H1 (cell line): Measurements from ENCODE around the gene ALPP.

Experiments
- BCL11A ChIP-seq, 2 experiments: IDR thresholded peaks; one replicate each; pipeline ENCODE4 v1.6.1; 2011; ENCODE audit warnings: low read depth in 2 of 2, low read length in 2 of 2, mild to moderate bottlenecking in 2 of 2
- CHD2 ChIP-seq: IDR thresholded peaks from 2 replicates; pipeline ENCODE4 v1.6.1; 2012; ENCODE audit warnings: low read length, improper control_type of control experiment
- JUND ChIP-seq: IDR thresholded peaks from 2 replicates; pipeline ENCODE4 v1.6.1; 2011; ENCODE audit warnings: mild to moderate bottlenecking, improper control_type of control experiment, low read length
- NRF1 ChIP-seq: IDR thresholded peaks from 2 replicates; pipeline ENCODE4 v1.6.1; 2011; ENCODE audit warnings: mild to moderate bottlenecking, low read depth, low read length, improper control_type of control experiment
- POLR2A ChIP-seq, 2 experiments: IDR thresholded peaks; 1 replicate in 1 of 2; 2 replicates in 1 of 2; pipeline ENCODE4 v1.6.1; 2011; ENCODE audit warnings: low read depth in 2 of 2, low read length in 2 of 2, mild to moderate bottlenecking in 2 of 2; ENCODE audit errors: control extremely low read depth in 1 of 2
- RFX5 ChIP-seq: IDR thresholded peaks from 2 replicates; pipeline ENCODE4 v1.6.1; 2011; ENCODE audit warnings: low read depth, low read length, improper control_type of control experiment, borderline replicate concordance
- SP1 ChIP-seq: IDR thresholded peaks from 2 replicates; pipeline ENCODE4 v1.6.1; 2011; ENCODE audit warnings: low read depth, low read length
- TF ChIP-seq, protein P1 (sequence below), 3 experiments: IDR thresholded peaks; 1 replicate in 2 of 3; 2 replicates in 1 of 3; pipeline versions ENCODE4 v1.5.1 to v1.6.1; 2011; ENCODE audit warnings: low read length in 3 of 3, mild to moderate bottlenecking in 3 of 3, inconsistent platforms in 2 of 3, low read depth in 1 of 3, moderate library complexity in 1 of 3; ENCODE audit not compliant: insufficient read depth in 1 of 3; ENCODE audit errors: control extremely low read depth in 1 of 3

DNA sequence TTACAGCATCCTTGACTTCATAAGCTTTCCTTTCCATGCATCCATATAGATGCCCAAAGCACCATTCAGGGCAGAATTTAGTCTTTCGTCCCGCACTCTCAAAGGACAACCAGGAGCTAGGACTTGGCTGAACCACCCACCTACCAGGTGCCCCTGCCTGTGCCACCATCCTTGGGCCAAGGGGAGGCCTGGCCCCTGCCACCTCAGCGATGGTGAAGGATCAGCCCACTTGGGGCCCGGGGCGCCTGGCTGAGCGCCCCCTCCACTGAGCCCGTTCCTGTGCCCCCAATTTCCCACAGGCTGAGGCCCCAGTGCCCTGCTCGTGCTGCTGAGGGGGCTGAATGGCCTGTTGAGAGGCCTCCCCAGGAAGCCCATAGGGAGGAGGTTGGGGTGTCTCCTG is 33.3 kb upstream of the ALPP start:
- TF ChIP-seq, protein P1, sequence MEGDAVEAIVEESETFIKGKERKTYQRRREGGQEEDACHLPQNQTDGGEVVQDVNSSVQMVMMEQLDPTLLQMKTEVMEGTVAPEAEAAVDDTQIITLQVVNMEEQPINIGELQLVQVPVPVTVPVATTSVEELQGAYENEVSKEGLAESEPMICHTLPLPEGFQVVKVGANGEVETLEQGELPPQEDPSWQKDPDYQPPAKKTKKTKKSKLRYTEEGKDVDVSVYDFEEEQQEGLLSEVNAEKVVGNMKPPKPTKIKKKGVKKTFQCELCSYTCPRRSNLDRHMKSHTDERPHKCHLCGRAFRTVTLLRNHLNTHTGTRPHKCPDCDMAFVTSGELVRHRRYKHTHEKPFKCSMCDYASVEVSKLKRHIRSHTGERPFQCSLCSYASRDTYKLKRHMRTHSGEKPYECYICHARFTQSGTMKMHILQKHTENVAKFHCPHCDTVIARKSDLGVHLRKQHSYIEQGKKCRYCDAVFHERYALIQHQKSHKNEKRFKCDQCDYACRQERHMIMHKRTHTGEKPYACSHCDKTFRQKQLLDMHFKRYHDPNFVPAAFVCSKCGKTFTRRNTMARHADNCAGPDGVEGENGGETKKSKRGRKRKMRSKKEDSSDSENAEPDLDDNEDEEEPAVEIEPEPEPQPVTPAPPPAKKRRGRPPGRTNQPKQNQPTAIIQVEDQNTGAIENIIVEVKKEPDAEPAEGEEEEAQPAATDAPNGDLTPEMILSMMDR (IDR thresholded peaks at IDR 0.05; ENCODE audit: control extremely low read depth in 1 of 3, insufficient read depth in 1 of 3, low read depth in 1 of 3, low read length in 3 of 3): no peak
- TF ChIP-seq POLR2A (IDR thresholded peaks at IDR 0.05; ENCODE audit: control extremely low read depth in 1 of 2, low read depth in 2 of 2, low read length in 2 of 2) (no peak), RFX5 (no peak), NRF1 (no peak), JUND (no peak), SP1 (no peak), BCL11A (IDR thresholded peaks at IDR 0.05; ENCODE audit: low read depth in 2 of 2, low read length in 2 of 2) (no peak), CHD2 (no peak)
